Stimulated activated CD4-positive, alpha-beta T cell treated with anti-CD3 and anti-CD28 coated beads, TNF-alpha, amount 100 ng/mL, for 48 hours (primary cell): Measurements from ENCODE around the gene ASPRV1.
A peak's percentile ranks its signal among the peaks of the same experiment; 100 is the strongest.
"Not testable (repeated sequence)": the region's sequence is repeated elsewhere in the genome, so short reads cannot be mapped to it uniquely, and the experiment has no call there.

Experiments used
- DNase-seq, 3 donors: peaks; one replicate each; pipeline ENCODE4 v3.0.0-alpha.2; 2020; ENCODE audit warnings: low read depth in 3 of 3

The ASPRV1 gene

GRCh38 chr2:69960821-69961220 lies 610 bp downstream of the ASPRV1 start:
- DNase-seq: no peak

- no peak for DNase-seq
These were observed 2.0 kb downstream of the ASPRV1 start for GRCh38 chr2:69959425-69959824.

DNA sequence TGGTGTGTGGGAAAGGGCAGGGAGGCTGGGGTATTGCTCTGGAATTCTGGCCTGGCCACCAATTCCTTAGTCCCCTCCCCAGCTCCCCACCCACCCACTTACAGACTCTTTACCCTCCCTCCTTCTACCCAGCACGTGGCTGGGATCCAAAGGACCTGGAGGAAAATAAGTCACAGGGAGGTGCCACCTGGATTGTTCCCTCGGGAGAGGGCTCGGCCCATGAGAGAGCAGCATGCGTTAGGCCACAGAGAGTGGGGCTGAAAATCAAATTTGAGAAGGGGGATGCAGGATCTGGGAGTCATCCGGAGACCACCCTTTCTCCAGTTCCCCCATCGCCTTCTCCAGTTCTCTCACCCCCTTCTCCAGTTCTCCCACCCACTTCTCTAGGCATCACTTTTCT lies 3.0 kb downstream of the ASPRV1 start:
- no peak for DNase-seq

- DNase-seq: no peak
These were observed 3.5 kb downstream of the ASPRV1 start for GRCh38 chr2:69957965-69958364.

GRCh38 chr2:69956475-69956979 lies 4.9 kb downstream of the ASPRV1 start:
- no peak for DNase-seq

DNA sequence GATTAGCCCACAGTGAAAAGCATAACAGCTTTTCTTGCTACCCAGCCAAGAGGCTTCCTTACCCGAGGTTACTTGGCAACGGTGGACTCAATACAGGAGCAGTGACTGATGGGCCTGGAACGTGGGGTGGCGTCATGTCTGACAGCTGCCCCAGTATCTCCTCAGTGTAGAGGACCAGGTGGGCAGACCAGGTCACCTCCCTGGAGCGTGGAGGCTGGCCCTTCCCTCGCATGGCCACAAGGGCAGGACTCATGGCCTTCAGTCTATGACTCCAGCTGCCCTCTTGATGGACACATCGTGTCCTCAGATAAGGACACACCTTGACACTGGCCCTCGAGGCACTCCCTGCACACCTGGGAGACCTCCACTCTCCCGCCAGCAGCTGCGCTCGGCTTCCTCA lies 6.4 kb downstream of the ASPRV1 start:
- no peak for DNase-seq

DNA sequence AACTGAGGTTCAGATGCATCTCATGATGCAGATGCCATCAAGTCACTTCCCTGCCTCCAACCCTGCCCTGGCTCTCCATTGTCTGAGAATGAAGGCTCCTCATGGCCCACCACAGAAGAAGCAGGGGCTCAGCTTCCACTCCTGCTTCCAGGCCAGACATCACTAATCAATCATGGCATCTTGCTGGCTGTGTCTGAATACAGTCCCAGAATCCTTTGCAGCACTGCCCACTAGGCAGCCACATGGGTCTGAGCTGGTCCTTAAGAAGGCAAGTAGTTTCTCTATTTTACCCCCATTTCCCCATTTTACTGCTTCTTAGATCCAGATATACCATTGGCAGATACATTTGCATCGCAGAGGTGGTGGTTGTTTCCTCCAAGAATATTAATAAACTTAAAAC lies 7.3 kb downstream of the ASPRV1 start:
- no peak for DNase-seq

DNA sequence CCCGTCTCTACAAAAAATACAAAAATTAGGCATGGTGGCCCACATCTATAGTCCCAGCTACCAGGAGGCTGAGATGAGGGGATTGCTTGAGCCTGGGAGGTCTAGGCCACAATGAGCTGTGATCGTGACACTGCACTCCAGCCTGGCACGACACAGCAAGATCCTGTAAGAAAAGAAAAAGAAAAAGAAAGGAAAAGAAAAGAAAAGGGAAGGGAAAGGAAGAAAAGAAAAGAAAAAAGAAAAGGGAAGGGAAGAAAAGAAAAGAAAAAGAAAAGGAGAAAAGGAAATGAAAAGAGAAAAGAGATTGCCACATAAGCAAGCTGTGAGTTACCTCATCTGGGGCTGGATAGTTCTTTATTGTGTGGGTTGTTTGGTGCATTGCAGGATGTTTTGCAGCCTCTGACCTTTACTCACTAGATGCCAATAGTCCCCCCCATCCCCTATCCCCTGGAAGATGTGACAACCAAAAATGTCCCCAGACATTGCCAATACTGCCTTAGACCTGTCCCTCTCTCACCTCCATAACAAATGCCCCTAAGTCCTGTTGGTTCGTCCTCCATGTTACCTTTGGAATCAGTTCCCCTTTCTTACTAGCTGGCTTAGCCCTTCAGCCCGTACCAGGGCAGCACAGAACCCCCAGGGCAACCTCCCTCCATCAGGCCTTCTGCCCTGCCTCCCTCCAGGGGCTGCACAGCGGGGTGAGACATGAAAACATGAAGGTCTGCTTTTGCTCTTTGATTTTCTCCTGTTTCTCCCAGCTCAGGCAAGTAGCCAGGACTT lies 8.9 kb downstream of the ASPRV1 start:
- DNase-seq: no peak

DNA sequence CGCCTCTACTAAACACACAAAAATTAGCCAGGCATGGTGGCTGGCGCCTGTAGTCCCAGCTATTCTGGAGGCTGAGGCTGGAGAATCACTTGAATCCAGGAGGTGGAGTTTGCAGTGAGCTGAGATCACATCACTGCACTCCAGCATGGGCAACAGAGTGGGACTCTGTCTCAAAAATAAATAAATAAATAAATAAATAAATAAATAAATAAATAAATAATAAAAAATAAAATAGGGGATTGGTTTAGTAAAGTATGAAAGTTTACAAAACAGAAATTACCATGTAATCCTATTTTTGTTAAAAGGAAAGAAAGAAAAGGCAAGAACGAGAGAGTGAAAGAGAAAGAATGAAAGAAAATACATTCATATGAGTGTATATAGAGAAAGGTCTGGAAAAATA lies 10.8 kb downstream of the ASPRV1 start:
- DNase-seq: not testable (repeated sequence)

GRCh38 chr2:69950241-69950640 lies 11.2 kb downstream of the ASPRV1 start:
- no peak for DNase-seq

GRCh38 chr2:69948963-69949645 lies 12.3 kb downstream of the ASPRV1 start:
- DNase-seq: no peak

GRCh38 chr2:69948032-69948962 lies 13.1 kb downstream of the ASPRV1 start:
- no peak for DNase-seq

GRCh38 chr2:69947325-69947931 lies 14.0 kb downstream of the ASPRV1 start:
- no peak for DNase-seq

- peak in 2 of 3 donors; percentile 19 to 29 for DNase-seq
These were observed 14.8 kb downstream of the ASPRV1 start for GRCh38 chr2:69946351-69947324.

GRCh38 chr2:69945941-69946340 lies 15.5 kb downstream of the ASPRV1 start:
- DNase-seq: no peak

- DNase-seq: no peak
These were observed 16.0 kb downstream of the ASPRV1 start for GRCh38 chr2:69945441-69945840.

GRCh38 chr2:69944756-69945155 lies 16.7 kb downstream of the ASPRV1 start:
- no peak for DNase-seq

GRCh38 chr2:69943843-69944525 lies 17.4 kb downstream of the ASPRV1 start:
- no peak for DNase-seq

DNA sequence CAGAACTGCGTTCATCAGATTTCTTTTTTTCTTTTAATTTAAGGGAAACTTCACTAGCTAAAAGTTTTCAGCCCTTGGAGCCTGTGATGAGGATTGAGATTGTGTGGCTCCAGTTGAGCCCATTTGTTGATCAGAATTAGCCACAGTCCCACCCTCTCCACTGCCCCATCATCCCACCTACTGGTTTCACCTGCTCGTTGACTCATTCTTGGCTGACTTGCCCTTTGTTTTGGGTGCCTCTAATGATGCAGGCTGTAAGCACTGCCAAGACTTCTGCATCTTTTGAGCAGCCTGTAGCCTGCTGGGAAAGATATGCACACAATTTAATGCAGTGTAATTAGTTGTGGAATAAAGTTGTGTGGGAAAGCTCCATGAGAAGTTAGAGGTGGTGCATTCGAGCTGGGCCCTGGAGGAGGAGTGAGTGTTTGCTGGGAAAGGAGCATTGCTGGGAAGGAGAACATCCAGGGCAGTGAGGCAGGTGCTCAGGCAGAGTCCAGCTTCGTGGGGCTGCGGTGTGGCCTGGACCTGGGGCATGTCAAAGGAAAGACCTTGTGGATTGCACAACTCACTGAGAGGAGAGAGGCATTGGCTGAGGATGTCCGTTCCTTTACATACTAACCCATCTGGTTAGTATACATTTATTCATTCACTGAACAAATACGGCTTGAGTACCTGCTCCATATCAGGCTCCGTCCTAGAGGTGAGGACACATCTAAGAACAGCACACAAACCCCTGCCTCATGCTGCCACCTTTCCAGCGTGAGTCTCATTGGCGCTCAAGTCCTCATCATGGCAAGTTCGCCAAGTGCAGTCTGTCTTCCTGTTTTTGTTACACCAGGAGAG lies 18.2 kb downstream of the ASPRV1 start:
- DNase-seq: no peak
